Kidney (tissue), 14 donors: Measurements from ENCODE around the gene PLEK2. TPM values are rescaled to one million over a fixed set of nuclear protein-coding genes. Genes with fewer than 3 reads are reported as not detected.

Experiments
- DNase-seq, 5 donors: peaks; one replicate each; pipeline ENCODE4 v3.0.0-alpha.2; 2013 to 2020
- FAIRE-seq: peaks from 2 replicates; lab custom pipeline; 2012; peaks lifted over from hg19 to GRCh38; lab: Jason Lieb, UNC
- H3K27ac ChIP-seq, 2 donors: one replicate each; pipeline ENCODE4 v1.7.0; 2013; ENCODE audit warnings: low read depth in 2 of 2, low read length in 2 of 2, inconsistent platforms in 1 of 2
- H3K27me3 ChIP-seq: one replicate; pipeline ENCODE4 v1.7.1; 2013; ENCODE audit warnings: low read length, inconsistent platforms; ENCODE audit not compliant: control insufficient read depth, insufficient read depth
- H3K36me3 ChIP-seq, 3 donors: one replicate each; pipeline versions ENCODE4 v1.7.0 to v1.7.1; 2013; ENCODE audit warnings: low read length in 3 of 3, control low read depth in 1 of 3, inconsistent platforms in 1 of 3; ENCODE audit not compliant: insufficient read depth in 3 of 3, control insufficient read depth in 2 of 3
- H3K4me1 ChIP-seq, 3 donors: one replicate each; pipeline versions ENCODE4 v1.7.0 to v1.7.1; 2013; ENCODE audit warnings: low read length in 3 of 3, inconsistent platforms in 1 of 3, low read depth in 1 of 3; ENCODE audit not compliant: control insufficient read depth in 2 of 3, insufficient read depth in 2 of 3
- H3K4me3 ChIP-seq, 3 donors: one replicate each; pipeline versions ENCODE4 v1.7.0 to v1.8.1; 2013; ENCODE audit warnings: low read length in 3 of 3, control low read depth in 1 of 3, inconsistent platforms in 1 of 3
- H3K9ac ChIP-seq, 3 donors: one replicate each; pipeline versions ENCODE4 v1.7.0 to v1.7.1; 2013; ENCODE audit warnings: low read length in 3 of 3, control low read depth in 1 of 3, inconsistent platforms in 1 of 3
- H3K9me3 ChIP-seq, 3 donors: one replicate each; pipeline versions ENCODE4 v1.7.0 to v1.7.1; 2013; ENCODE audit warnings: low read length in 3 of 3, control low read depth in 1 of 3, inconsistent platforms in 1 of 3; ENCODE audit not compliant: control insufficient read depth in 2 of 3, insufficient read depth in 1 of 3
- CTCF ChIP-seq: IDR thresholded peaks from 3 replicates; pipeline ENCODE4 v1.5.1; 2012; ENCODE audit warnings: mild to moderate bottlenecking, moderate library complexity, borderline replicate concordance; ENCODE audit not compliant: insufficient read depth; ENCODE audit errors: extremely low read depth
- intact Hi-C: fragments of 100-400 bp; cut with DNase I; formaldehyde crosslinking; loops from one replicate; pipeline ENCODE4 v1.11.1; 2022
- polyA plus RNA-seq: library from polyadenylated mRNA; stranded (reverse); fragments of 350-450 nt; fragmentation: Illumina TruSeq; extraction: RNeasy Lipid Tissue Mini Kit (QIAGEN cat#74804); gene quantifications from one replicate; pipeline ENCODE4 v1.2.3, GENCODE V29; 2014; ENCODE audit warnings: low read depth, low replicate concordance; ENCODE audit not compliant: insufficient read depth
- total RNA-seq: library from RNA; stranded (reverse); fragmentation: NEBNext Ultra II Directional; extraction: Animal tissue kit (Norgen Biotek cat#: 25700); gene quantifications from one replicate; pipeline ENCODE4 v1.2.1, GENCODE V29; 2021
- donor health status: control.
- donor health status: control.
- donor health status: control.
- donor health status: control.
- donor health status: control.
- donor health status: DM: yes; HTN: yes; CAD: no.
- donor health status: Normal renal cell carcinoma (clear cell type).

PLEK2 gene
- total and polyA plus RNA-seq, 2 donors from 2014 or later: 10.8 to 11.4 TPM

- FAIRE-seq (no peak), DNase-seq (no peak)
- H3K9ac ChIP-seq: no peak overlapping the region
Observed at GRCh38 chr14:67392123-67392522, 19.8 kb downstream of the PLEK2 start.

GRCh38 chr14:67391268-67391667 is 20.7 kb downstream of the PLEK2 start:
- Histone ChIP-seq H3K36me3 (no peaks in the 10 kb centered on the region), H3K4me1 (no peaks in the 10 kb centered on the region), H3K9ac (no peak overlapping the region), H3K27ac (no peak overlapping the region), H3K27me3 (no peaks in the 10 kb centered on the region), H3K9me3 (no peaks in the 10 kb centered on the region), H3K4me3 (no peak overlapping the region)
- no peak for FAIRE-seq
- no peak for DNase-seq
- intact Hi-C loops: no loop called here
- no peak for TF ChIP-seq CTCF

More at GRCh38 chr14:67392123-67392522, 19.8 kb downstream of the PLEK2 start:
- Histone ChIP-seq H3K4me3 (no peak overlapping the region), H3K36me3 (no peaks in the 10 kb centered on the region), H3K27me3 (no peaks in the 10 kb centered on the region), H3K4me1 (no peaks in the 10 kb centered on the region), H3K9me3 (no peaks in the 10 kb centered on the region), H3K27ac (no peak overlapping the region)
- TF ChIP-seq CTCF: no peak
- intact Hi-C loops: no loop called here

GRCh38 chr14:67389811-67390534 is 22.0 kb downstream of the PLEK2 start:
- peaks cover 0 to 1% (median 0%) of the 10 kb centered on the region in 3 donors for H3K36me3 ChIP-seq
- H3K9me3 ChIP-seq: no peaks in the 10 kb centered on the region
- no peaks in the 10 kb centered on the region for H3K27me3 ChIP-seq
- H3K4me1 ChIP-seq: no peaks in the 10 kb centered on the region
- DNase-seq (no peak), FAIRE-seq (no peak)
- H3K9ac ChIP-seq: no peak overlapping the region
- intact Hi-C loops: no loop called here
- no peak overlapping the region for H3K4me3 ChIP-seq
- H3K27ac ChIP-seq: no peak overlapping the region
- no peak for TF ChIP-seq CTCF
